ENCODE results near the gene CADM3. TPM values are rescaled to one million over a fixed set of nuclear protein-coding genes. Genes with fewer than 3 reads are reported as not detected.

Gene CADM3
- total and polyA plus RNA-seq, 9 of the 15 experiments (the other 6 are each of a cell fraction or from before 2014, with no cell fraction given): 0.04 TPM; not detected in 8

- no peak for TF ChIP-seq THAP7 (CRISPR knock-in tag; IDR thresholded peaks at IDR 0.05)
- TF ChIP-seq TAF7 (tag; IDR thresholded peaks at IDR 0.05): no peak
- TF ChIP-seq TGIF2 (CRISPR knock-in tag; IDR thresholded peaks at IDR 0.05): no peak
- TF ChIP-seq KDM2B (CRISPR knock-in tag; IDR thresholded peaks at IDR 0.05): no peak
- no peak for TF ChIP-seq TEAD4 (IDR thresholded peaks at IDR 0.05; ENCODE audit: low read length)
- TF ChIP-seq TEAD4 (CRISPR knock-in tag; IDR thresholded peaks at IDR 0.05; ENCODE audit: borderline replicate concordance): no peak
- no peak for TF ChIP-seq ZBTB40 (IDR thresholded peaks at IDR 0.05)
- TF ChIP-seq ZBTB40 (CRISPR knock-in tag; IDR thresholded peaks at IDR 0.05): no peak
- TF ChIP-seq WHSC1 (IDR thresholded peaks at IDR 0.05; ENCODE audit: low read length): no peak
- TF ChIP-seq ARNT (IDR thresholded peaks at IDR 0.05): no peak
Observed at GRCh38 chr1:159170639-159171038, 776 bp upstream of the CADM3 start (continued).
